ENCODE data around the gene ZSCAN5C.

GRCh38 chr19:56161534-56161933 is 40.5 kb upstream of the ZSCAN5C start:
- TF ChIP-seq ZNF174 (tag by site-specific recombination; IDR thresholded peaks at IDR 0.05): no peak
- no peak for TF ChIP-seq ZNF274 (IDR thresholded peaks at IDR 0.05; ENCODE audit: low read length)
- no peak for TF ChIP-seq ZNF274 (tag by site-specific recombination; IDR thresholded peaks at IDR 0.05; ENCODE audit: borderline replicate concordance)
- TF ChIP-seq CTCF (tag by site-specific recombination; IDR thresholded peaks at IDR 0.05): no peak
- TF ChIP-seq BCL11A (tag by site-specific recombination; IDR thresholded peaks at IDR 0.05; ENCODE audit: low read depth): no peak
- TF ChIP-seq ZSCAN23 (tag by site-specific recombination; IDR thresholded peaks at IDR 0.05): no peak
- no peak for TF ChIP-seq ZSCAN4 (tag by site-specific recombination; IDR thresholded peaks at IDR 0.05)
- no peak for TF ChIP-seq SP2 (tag by site-specific recombination; IDR thresholded peaks at IDR 0.05)
- TF ChIP-seq ZEB2 (tag by site-specific recombination; IDR thresholded peaks at IDR 0.05): no peak
- no peak for TF ChIP-seq MZF1 (tag by site-specific recombination; IDR thresholded peaks at IDR 0.05; ENCODE audit: borderline replicate concordance)
- TF ChIP-seq, protein P1, sequence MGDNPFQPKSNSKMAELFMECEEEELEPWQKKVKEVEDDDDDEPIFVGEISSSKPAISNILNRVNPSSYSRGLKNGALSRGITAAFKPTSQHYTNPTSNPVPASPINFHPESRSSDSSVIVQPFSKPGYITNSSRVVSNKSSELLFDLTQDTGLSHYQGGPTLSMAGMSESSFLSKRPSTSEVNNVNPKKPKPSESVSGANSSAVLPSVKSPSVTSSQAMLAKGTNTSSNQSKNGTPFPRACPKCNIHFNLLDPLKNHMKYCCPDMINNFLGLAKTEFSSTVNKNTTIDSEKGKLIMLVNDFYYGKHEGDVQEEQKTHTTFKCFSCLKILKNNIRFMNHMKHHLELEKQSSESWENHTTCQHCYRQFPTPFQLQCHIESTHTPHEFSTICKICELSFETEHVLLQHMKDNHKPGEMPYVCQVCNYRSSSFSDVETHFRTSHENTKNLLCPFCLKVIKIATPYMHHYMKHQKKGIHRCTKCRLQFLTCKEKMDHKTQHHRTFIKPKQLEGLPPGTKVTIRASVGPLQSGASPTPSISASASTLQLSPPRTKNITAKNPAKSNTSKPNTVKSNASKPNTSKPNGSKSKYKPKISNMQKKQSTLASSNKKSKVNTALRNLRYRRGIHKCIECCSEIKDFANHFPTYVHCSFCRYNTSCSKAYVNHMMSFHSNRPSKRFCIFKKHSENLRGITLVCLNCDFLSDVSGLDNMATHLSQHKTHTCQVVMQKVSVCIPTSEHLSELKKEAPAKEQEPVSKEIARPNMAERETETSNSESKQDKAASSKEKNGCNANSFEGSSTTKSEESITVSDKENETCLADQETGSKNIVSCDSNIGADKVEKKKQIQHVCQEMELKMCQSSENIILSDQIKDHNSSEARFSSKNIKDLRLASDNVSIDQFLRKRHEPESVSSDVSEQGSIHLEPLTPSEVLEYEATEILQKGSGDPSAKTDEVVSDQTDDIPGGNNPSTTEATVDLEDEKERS (tag by site-specific recombination; IDR thresholded peaks at IDR 0.05): no peak
- TF ChIP-seq, protein P2, sequence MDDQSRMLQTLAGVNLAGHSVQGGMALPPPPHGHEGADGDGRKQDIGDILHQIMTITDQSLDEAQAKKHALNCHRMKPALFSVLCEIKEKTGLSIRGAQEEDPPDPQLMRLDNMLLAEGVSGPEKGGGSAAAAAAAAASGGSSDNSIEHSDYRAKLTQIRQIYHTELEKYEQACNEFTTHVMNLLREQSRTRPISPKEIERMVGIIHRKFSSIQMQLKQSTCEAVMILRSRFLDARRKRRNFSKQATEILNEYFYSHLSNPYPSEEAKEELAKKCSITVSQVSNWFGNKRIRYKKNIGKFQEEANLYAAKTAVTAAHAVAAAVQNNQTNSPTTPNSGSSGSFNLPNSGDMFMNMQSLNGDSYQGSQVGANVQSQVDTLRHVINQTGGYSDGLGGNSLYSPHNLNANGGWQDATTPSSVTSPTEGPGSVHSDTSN (CRISPR knock-in tag; IDR thresholded peaks at IDR 0.05): no peak
- TF ChIP-seq YY1 (tag by site-specific recombination; IDR thresholded peaks at IDR 0.05): no peak
- no peak for TF ChIP-seq ZNF280C (tag by site-specific recombination; IDR thresholded peaks at IDR 0.05)
